ENCODE results near the gene PRKCA. TPM values are rescaled to one million over a fixed set of nuclear protein-coding genes. Genes with fewer than 3 reads are reported as not detected.

PRKCA gene
- total RNA-seq, 1 donor from 2014 or later: 6.7 TPM

DNA sequence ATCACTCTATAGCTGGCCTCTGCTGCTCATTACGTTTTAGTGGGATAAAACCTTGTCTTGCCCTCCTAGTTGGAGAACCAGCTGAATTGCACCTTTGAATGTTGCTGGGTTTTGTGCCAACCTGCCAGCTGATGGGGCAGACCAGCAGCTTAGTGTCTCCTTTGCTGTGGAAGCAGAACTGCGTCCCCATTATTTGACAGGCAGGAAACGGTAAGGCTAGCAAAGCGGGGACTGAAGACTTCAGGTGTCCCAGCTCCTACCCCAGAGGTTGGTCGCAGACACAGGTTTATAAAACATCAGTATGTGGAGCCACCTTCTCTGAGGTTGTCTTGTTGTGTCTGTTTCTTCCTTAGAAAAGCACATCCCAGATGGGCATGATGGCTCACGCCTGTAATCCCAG is 158.1 kb downstream of the PRKCA start:
- no peak overlapping the region for H3K4me3 ChIP-seq (ENCODE audit: low read depth, low read length)
- TF ChIP-seq, protein P1, sequence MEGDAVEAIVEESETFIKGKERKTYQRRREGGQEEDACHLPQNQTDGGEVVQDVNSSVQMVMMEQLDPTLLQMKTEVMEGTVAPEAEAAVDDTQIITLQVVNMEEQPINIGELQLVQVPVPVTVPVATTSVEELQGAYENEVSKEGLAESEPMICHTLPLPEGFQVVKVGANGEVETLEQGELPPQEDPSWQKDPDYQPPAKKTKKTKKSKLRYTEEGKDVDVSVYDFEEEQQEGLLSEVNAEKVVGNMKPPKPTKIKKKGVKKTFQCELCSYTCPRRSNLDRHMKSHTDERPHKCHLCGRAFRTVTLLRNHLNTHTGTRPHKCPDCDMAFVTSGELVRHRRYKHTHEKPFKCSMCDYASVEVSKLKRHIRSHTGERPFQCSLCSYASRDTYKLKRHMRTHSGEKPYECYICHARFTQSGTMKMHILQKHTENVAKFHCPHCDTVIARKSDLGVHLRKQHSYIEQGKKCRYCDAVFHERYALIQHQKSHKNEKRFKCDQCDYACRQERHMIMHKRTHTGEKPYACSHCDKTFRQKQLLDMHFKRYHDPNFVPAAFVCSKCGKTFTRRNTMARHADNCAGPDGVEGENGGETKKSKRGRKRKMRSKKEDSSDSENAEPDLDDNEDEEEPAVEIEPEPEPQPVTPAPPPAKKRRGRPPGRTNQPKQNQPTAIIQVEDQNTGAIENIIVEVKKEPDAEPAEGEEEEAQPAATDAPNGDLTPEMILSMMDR (conservative IDR thresholded peaks at IDR 0.05; ENCODE audit: low read depth, low read length): no peak
- DNase-seq (ENCODE audit: low read depth): no peak

DNA sequence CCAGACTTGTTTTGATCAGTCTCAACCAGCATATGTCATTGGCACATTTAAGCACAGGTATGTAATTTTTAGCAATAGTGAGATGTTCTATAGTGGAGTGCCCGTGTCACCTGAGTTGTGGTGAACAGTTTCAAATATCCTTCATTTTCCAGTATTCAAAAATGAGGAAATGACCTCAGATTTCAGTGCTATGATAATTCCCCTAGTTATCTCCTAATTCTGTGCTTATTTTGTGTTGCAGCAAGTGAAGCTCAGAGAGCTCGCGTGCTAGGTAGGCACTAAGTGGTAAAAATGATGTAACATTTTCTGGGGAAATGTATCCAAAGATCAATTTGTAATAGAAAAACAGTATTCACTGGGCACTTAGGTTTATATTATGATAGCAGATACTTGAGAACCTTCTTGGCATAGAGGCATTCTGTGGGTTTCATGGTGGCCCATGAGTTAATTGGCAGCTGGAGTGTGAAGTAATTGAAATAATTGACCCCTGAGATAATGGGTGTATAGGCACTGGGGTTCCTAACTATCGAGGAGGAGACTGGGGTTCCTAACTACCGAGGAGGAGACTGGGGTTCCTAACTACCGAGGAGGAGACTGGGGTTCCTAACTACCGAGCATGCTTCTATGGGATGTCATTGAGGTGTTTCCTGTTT is 159.1 kb downstream of the PRKCA start:
- TF ChIP-seq, protein P1 (conservative IDR thresholded peaks at IDR 0.05; ENCODE audit: low read depth, low read length): no peak
- H3K4me3 ChIP-seq (ENCODE audit: low read depth, low read length): no peak overlapping the region
- no peak for DNase-seq (ENCODE audit: low read depth)

DNA sequence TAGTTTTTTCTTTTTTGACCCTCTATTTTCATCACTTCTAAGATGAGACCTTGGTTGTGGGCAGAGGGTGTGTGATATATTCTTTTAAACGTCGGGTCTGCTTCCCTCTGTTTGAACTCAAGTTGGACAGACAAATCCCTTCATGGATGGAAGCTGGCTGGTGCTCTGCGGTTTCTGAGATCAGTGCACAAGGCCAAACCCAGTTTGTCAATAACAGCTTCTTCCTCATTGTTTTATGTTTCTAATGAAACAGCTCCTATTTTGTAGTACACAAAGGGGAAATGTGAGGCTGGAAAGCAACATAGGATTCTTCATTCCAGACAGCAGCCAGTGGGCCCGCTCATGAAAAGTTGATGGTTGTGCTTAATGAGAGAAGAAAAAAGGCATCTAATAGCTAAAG is 159.6 kb downstream of the PRKCA start:
- TF ChIP-seq, protein P1 (conservative IDR thresholded peaks at IDR 0.05; ENCODE audit: low read depth, low read length): no peak
- no peak overlapping the region for H3K4me3 ChIP-seq (ENCODE audit: low read depth, low read length)

DNA sequence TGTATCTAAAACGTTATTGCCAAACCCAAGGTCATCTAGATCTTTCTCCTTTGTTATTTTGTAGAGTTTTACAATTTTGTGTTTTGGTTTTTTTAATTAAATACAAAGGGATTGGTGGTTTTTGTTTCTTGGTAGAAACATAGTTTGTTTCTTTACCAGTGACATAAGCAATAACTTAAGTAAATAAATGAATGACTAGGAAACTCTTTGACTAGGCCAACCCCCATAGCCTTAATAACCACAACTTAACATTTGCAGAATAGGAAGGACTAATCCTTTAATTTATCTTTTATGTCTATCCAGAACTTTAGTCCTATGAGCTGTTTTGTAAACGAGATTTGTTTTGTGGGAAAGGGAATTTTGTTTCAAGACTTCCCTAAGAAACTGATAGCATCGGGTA is 162.5 kb downstream of the PRKCA start:
- TF ChIP-seq, protein P1 (conservative IDR thresholded peaks at IDR 0.05; ENCODE audit: low read depth, low read length): no peak
- no peak overlapping the region for H3K4me3 ChIP-seq (ENCODE audit: low read depth, low read length)
- DNase-seq (ENCODE audit: low read depth): no peak

More for the DNA sequence above, 159.6 kb downstream of the PRKCA start:
- no peak for DNase-seq (ENCODE audit: low read depth)

DNA sequence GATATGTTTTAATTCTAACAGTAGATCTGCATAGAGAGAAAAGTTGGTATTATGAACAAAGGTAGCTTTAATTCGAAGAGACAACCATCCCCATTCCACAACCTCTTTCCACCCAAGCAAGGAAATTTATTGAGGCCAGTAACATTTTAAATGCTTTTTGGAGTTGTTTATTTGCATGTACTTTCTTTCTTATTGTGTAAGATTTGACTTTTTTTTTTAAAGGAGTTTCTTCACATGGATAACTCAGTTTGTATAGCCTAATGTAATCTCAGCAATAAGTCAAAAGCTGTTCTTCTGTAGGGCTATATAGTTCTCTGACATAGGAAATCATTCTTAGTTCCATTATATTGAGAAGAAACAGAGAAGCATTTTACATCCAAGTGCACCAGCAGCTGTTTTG is 163.3 kb downstream of the PRKCA start:
- DNase-seq (ENCODE audit: low read depth): no peak
- no peak overlapping the region for H3K4me3 ChIP-seq (ENCODE audit: low read depth, low read length)
- TF ChIP-seq, protein P1 (conservative IDR thresholded peaks at IDR 0.05; ENCODE audit: low read depth, low read length): no peak

DNA sequence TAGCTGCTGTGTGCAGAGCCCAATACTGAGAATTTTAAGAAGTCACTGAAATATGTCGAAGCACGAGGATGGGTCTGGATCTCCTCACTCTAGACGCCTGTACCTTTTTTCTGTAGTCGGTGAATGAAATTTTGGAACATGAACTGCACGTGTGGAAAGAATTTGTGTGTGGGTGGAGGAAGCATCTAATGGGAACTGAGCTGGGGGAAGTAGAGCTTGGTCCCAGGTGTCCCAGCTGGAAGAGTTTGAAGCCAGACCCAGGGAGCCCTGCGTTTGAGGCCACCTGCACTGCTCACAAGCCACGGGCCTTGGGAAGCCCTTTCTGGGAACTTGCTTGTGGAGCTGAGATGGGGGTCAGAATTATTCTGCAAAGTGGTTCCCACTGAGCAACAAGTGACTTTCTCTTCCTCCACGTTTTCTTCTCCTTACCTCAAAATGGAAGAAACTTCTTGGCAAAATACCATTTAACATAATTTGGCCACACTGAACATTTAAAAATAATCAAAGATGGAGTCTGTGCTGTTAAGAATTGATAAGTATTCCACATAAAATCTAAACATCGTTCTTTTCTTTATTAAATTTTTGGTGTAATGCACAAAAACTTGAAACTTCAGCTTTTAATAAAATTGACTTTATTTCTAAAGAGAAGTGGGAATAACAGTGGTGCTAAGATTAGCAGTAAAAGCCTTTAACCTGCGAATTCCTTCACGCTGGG is 163.8 kb downstream of the PRKCA start:
- TF ChIP-seq, protein P1 (conservative IDR thresholded peaks at IDR 0.05; ENCODE audit: low read depth, low read length): no peak
- peak overlapping the region; percentile 19 for H3K4me3 ChIP-seq (ENCODE audit: low read depth, low read length)
- no peak for DNase-seq (ENCODE audit: low read depth)
